Astrocyte (in vitro differentiated cells and primary cell): ENCODE data around the gene SPOCK1. TPM values are rescaled to one million over a fixed set of nuclear protein-coding genes. Genes with fewer than 3 reads are reported as not detected.

Experiments
- DNase-seq: peaks from one replicate; pipeline ENCODE4 v3.0.0-alpha.2; 2010; ENCODE audit warnings: low read depth
- FAIRE-seq: peaks from 2 replicates; lab custom pipeline; 2011; peaks lifted over from hg19 to GRCh38; lab: Jason Lieb, UNC
- H2AFZ ChIP-seq: 2 replicates; pipeline ENCODE4 v1.6.0; 2012; ENCODE audit warnings: low read depth, low read length, inconsistent platforms
- H3K27ac ChIP-seq: 2 replicates; pipeline ENCODE4 v1.5.1; 2011; ENCODE audit warnings: low read depth, low read length, inconsistent platforms
- H3K27me3 ChIP-seq: 2 replicates; pipeline ENCODE4 v1.6.0; 2011; ENCODE audit warnings: low read length, inconsistent platforms; ENCODE audit not compliant: insufficient read depth
- H3K36me3 ChIP-seq: 2 replicates; pipeline ENCODE4 v1.5.1; 2011; ENCODE audit warnings: low read length, inconsistent platforms; ENCODE audit not compliant: insufficient read depth
- H3K4me1 ChIP-seq: 2 replicates; pipeline ENCODE4 v1.5.1; 2011; ENCODE audit warnings: low read length, inconsistent platforms; ENCODE audit not compliant: insufficient read depth
- H3K4me2 ChIP-seq: 2 replicates; pipeline ENCODE4 v1.6.0; 2012; ENCODE audit warnings: low read length, inconsistent platforms
- H3K4me3 ChIP-seq: 2 replicates; pipeline ENCODE4 v1.5.1; 2011; ENCODE audit warnings: low read depth, mild to moderate bottlenecking, low read length, inconsistent platforms; ENCODE audit not compliant: insufficient read depth
- H3K79me2 ChIP-seq: 2 replicates; pipeline ENCODE4 v1.6.0; 2012; ENCODE audit warnings: mild to moderate bottlenecking, low read length, inconsistent platforms; ENCODE audit not compliant: insufficient read depth
- H3K9ac ChIP-seq: 2 replicates; pipeline ENCODE4 v1.6.0; 2012; ENCODE audit warnings: mild to moderate bottlenecking, low read length, inconsistent platforms
- H3K9me3 ChIP-seq: 2 replicates; pipeline ENCODE4 v1.5.1; 2012; ENCODE audit warnings: low read depth, mild to moderate bottlenecking, low read length, inconsistent platforms; ENCODE audit not compliant: insufficient read depth
- H4K20me1 ChIP-seq: 2 replicates; pipeline ENCODE4 v1.6.0; 2012; ENCODE audit warnings: low read length, inconsistent platforms; ENCODE audit not compliant: insufficient read depth
- H3K27ac Mint-ChIP-seq: one replicate; pipeline ENCODE4 v1.8.0; 2021; ENCODE audit warnings: mild to moderate bottlenecking, mixed read lengths; ENCODE audit not compliant: unreplicated experiment
- H3K27me3 Mint-ChIP-seq: one replicate; pipeline ENCODE4 v1.8.0; 2021; ENCODE audit warnings: low read depth, mixed read lengths; ENCODE audit not compliant: unreplicated experiment
- H3K36me3 Mint-ChIP-seq: one replicate; pipeline ENCODE4 v1.8.0; 2021; ENCODE audit warnings: low read depth, mixed read lengths; ENCODE audit not compliant: unreplicated experiment
- H3K4me1 Mint-ChIP-seq: one replicate; pipeline ENCODE4 v1.8.0; 2021; ENCODE audit warnings: low read depth, mixed read lengths; ENCODE audit not compliant: unreplicated experiment
- H3K4me3 Mint-ChIP-seq: one replicate; pipeline ENCODE4 v1.8.0; 2021; ENCODE audit warnings: mild to moderate bottlenecking, moderate library complexity, mixed read lengths; ENCODE audit not compliant: unreplicated experiment
- H3K9me3 Mint-ChIP-seq: one replicate; pipeline ENCODE4 v1.8.0; 2021; ENCODE audit warnings: mild to moderate bottlenecking, mixed read lengths; ENCODE audit not compliant: unreplicated experiment
- CTCF ChIP-seq: IDR thresholded peaks from 2 replicates; pipeline ENCODE4 v1.5.1; 2011; ENCODE audit warnings: low read depth, mild to moderate bottlenecking, inconsistent platforms, low read length, moderate library complexity; ENCODE audit not compliant: insufficient read depth
- EZH2 ChIP-seq: IDR thresholded peaks from 2 replicates; pipeline ENCODE4 v1.6.1; 2012; ENCODE audit warnings: mild to moderate bottlenecking, low read length, inconsistent platforms; ENCODE audit not compliant: insufficient read depth
- total RNA-seq: library from RNA; stranded (reverse); gene quantifications from 2 replicates; pipeline ENCODE4 v1.2.1, GENCODE V29; 2021

Gene SPOCK1
- total RNA-seq, 1 donor from 2014 or later: 53.5 TPM

GRCh38 chr5:136927571-136927970 lies 571.6 kb downstream of the SPOCK1 start:
- Histone ChIP-seq H3K9ac (no peak overlapping the region), H4K20me1 (no peaks in the 10 kb centered on the region), H3K36me3 (no peaks in the 10 kb centered on the region), H2AFZ (no peak overlapping the region), H3K27me3 (no peaks in the 10 kb centered on the region), H3K9me3 (no peaks in the 10 kb centered on the region), H3K4me2 (no peak overlapping the region), H3K4me3 (no peak overlapping the region), H3K79me2 (no peaks in the 10 kb centered on the region), H3K4me1 (no peaks in the 10 kb centered on the region), H3K27ac (no peak overlapping the region)
- no peak overlapping the region for H3K4me3 Mint-ChIP-seq
- H3K27me3 Mint-ChIP-seq: no peaks in the 10 kb centered on the region
- no peak overlapping the region for H3K27ac Mint-ChIP-seq
- peaks cover 3% of the 10 kb centered on the region for H3K4me1 Mint-ChIP-seq
- DNase-seq (no peak), FAIRE-seq (no peak)
- H3K9me3 Mint-ChIP-seq: peaks cover 6% of the 10 kb centered on the region
- H3K36me3 Mint-ChIP-seq: no peaks in the 10 kb centered on the region
- no peak for TF ChIP-seq CTCF
- TF ChIP-seq EZH2: no peak

- no peak overlapping the region for H3K4me3 Mint-ChIP-seq
- Histone ChIP-seq H3K27me3 (no peaks in the 10 kb centered on the region), H3K4me1 (no peaks in the 10 kb centered on the region), H3K79me2 (no peaks in the 10 kb centered on the region), H3K9me3 (no peaks in the 10 kb centered on the region), H3K36me3 (no peaks in the 10 kb centered on the region), H2AFZ (no peak overlapping the region), H4K20me1 (no peaks in the 10 kb centered on the region), H3K4me2 (no peak overlapping the region), H3K4me3 (no peak overlapping the region), H3K9ac (no peak overlapping the region), H3K27ac (no peak overlapping the region)
- H3K36me3 Mint-ChIP-seq: no peaks in the 10 kb centered on the region
- no peak overlapping the region for H3K27ac Mint-ChIP-seq
- DNase-seq: no peak
- no peak for TF ChIP-seq EZH2
- no peak for TF ChIP-seq CTCF
- no peaks in the 10 kb centered on the region for H3K27me3 Mint-ChIP-seq
- H3K9me3 Mint-ChIP-seq: peaks cover 4% of the 10 kb centered on the region
- FAIRE-seq: no peak
- H3K4me1 Mint-ChIP-seq: peaks cover 3% of the 10 kb centered on the region
Observed at GRCh38 chr5:136926073-136926472, 573.1 kb downstream of the SPOCK1 start.

Other genes starting within 250 kb of the SPOCK1 start
- 8.9 and 11.8 TPM in 2 replicates for gene KLHL3, start 236.8 kb upstream of the SPOCK1 start, total RNA-seq